HL-60 (cell line): ENCODE measurements around the gene FOXO1.

Experiments
- CTCF ChIP-seq: IDR thresholded peaks from one replicate; pipeline ENCODE4 v1.5.1; 2011; ENCODE audit warnings: low read length, control low read depth, inconsistent platforms; ENCODE audit not compliant: insufficient read depth
- POLR2AphosphoS5 ChIP-seq: IDR thresholded peaks from 2 replicates; pipeline ENCODE4 v1.6.1; 2012; ENCODE audit warnings: low read depth
- TF ChIP-seq, protein P1 (sequence below): IDR thresholded peaks from 2 replicates; pipeline ENCODE4 v1.6.1; 2012; ENCODE audit warnings: low read depth; ENCODE audit not compliant: insufficient replicate concordance

GRCh38 chr13:40613192-40613818 is 53.1 kb downstream of the FOXO1 start:
- TF ChIP-seq CTCF: no peak
- TF ChIP-seq, protein P1, sequence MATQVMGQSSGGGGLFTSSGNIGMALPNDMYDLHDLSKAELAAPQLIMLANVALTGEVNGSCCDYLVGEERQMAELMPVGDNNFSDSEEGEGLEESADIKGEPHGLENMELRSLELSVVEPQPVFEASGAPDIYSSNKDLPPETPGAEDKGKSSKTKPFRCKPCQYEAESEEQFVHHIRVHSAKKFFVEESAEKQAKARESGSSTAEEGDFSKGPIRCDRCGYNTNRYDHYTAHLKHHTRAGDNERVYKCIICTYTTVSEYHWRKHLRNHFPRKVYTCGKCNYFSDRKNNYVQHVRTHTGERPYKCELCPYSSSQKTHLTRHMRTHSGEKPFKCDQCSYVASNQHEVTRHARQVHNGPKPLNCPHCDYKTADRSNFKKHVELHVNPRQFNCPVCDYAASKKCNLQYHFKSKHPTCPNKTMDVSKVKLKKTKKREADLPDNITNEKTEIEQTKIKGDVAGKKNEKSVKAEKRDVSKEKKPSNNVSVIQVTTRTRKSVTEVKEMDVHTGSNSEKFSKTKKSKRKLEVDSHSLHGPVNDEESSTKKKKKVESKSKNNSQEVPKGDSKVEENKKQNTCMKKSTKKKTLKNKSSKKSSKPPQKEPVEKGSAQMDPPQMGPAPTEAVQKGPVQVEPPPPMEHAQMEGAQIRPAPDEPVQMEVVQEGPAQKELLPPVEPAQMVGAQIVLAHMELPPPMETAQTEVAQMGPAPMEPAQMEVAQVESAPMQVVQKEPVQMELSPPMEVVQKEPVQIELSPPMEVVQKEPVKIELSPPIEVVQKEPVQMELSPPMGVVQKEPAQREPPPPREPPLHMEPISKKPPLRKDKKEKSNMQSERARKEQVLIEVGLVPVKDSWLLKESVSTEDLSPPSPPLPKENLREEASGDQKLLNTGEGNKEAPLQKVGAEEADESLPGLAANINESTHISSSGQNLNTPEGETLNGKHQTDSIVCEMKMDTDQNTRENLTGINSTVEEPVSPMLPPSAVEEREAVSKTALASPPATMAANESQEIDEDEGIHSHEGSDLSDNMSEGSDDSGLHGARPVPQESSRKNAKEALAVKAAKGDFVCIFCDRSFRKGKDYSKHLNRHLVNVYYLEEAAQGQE: no peak
- no peak for TF ChIP-seq POLR2AphosphoS5
